ENCODE data around the gene CFH.

- TF ChIP-seq CTCF (IDR thresholded peaks at IDR 0.05; ENCODE audit: borderline replicate concordance, extremely low read depth, low read length, poor library complexity, severe bottlenecking) (no peak), EZH2 (IDR thresholded peaks at IDR 0.05; ENCODE audit: borderline replicate concordance, low read depth, low read length, severe bottlenecking) (no peak)
Observed at GRCh38 chr1:196777603-196778002, 125.8 kb downstream of the CFH start.
